ENCODE data around the gene MAN1C1.

DNA sequence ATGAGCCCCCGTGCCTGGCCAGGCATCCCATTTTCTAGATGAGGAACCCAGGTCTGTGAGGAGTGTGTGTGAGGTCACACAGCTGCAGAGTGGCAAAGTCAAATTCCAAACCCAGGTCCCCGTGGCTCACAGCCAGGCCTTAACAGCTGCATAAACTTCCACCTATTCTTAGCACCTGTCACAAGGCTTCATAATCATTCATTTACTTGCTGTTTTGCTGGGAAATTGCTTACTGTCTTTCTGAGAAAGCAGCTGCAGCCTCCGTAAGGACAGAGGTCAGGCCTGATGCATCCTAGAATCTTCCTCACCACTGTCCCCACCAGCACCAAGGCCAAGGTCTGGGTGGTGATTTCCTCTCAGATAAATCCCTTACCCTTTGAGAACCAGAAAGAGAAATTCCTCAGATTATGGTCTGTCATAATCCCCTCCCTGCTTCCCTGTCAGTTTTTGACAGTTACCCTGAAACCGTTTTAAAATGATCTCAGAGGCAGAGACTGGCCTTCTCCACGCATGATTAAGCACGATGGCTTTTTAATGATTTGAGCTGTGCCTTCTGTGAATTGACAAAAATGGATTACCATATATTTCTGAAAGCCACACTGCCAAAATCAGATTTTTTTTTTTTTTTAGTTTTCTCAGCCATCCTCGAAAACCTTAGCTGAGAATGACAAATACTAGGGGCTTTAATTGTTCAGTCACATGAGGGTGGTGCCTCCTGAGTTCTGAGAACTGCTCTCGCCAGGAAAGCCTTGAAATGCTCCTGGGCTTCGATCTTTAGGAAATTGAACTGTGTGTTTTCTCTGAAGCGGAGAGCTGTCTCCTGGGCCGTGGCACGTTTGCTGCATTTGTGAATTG lies 113.4 kb downstream of the MAN1C1 start:
- TF ChIP-seq, protein P1, sequence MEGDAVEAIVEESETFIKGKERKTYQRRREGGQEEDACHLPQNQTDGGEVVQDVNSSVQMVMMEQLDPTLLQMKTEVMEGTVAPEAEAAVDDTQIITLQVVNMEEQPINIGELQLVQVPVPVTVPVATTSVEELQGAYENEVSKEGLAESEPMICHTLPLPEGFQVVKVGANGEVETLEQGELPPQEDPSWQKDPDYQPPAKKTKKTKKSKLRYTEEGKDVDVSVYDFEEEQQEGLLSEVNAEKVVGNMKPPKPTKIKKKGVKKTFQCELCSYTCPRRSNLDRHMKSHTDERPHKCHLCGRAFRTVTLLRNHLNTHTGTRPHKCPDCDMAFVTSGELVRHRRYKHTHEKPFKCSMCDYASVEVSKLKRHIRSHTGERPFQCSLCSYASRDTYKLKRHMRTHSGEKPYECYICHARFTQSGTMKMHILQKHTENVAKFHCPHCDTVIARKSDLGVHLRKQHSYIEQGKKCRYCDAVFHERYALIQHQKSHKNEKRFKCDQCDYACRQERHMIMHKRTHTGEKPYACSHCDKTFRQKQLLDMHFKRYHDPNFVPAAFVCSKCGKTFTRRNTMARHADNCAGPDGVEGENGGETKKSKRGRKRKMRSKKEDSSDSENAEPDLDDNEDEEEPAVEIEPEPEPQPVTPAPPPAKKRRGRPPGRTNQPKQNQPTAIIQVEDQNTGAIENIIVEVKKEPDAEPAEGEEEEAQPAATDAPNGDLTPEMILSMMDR (IDR thresholded peaks at IDR 0.05) = no peak
- TF ChIP-seq POLR2AphosphoS5 (IDR thresholded peaks at IDR 0.05; ENCODE audit: low read depth, low read length) (no peak), SIN3A (IDR thresholded peaks at IDR 0.05; ENCODE audit: borderline replicate concordance, insufficient read depth, low read depth, low read length) (no peak)
- TF ChIP-seq, protein P2, sequence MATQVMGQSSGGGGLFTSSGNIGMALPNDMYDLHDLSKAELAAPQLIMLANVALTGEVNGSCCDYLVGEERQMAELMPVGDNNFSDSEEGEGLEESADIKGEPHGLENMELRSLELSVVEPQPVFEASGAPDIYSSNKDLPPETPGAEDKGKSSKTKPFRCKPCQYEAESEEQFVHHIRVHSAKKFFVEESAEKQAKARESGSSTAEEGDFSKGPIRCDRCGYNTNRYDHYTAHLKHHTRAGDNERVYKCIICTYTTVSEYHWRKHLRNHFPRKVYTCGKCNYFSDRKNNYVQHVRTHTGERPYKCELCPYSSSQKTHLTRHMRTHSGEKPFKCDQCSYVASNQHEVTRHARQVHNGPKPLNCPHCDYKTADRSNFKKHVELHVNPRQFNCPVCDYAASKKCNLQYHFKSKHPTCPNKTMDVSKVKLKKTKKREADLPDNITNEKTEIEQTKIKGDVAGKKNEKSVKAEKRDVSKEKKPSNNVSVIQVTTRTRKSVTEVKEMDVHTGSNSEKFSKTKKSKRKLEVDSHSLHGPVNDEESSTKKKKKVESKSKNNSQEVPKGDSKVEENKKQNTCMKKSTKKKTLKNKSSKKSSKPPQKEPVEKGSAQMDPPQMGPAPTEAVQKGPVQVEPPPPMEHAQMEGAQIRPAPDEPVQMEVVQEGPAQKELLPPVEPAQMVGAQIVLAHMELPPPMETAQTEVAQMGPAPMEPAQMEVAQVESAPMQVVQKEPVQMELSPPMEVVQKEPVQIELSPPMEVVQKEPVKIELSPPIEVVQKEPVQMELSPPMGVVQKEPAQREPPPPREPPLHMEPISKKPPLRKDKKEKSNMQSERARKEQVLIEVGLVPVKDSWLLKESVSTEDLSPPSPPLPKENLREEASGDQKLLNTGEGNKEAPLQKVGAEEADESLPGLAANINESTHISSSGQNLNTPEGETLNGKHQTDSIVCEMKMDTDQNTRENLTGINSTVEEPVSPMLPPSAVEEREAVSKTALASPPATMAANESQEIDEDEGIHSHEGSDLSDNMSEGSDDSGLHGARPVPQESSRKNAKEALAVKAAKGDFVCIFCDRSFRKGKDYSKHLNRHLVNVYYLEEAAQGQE (IDR thresholded peaks at IDR 0.05; ENCODE audit: insufficient read depth in 1 of 2, low read depth in 2 of 2, low read length in 1 of 2) = no peak
